Lung (tissue), 13 donors: ENCODE results near the gene WAS. TPM values are rescaled to one million over a fixed set of nuclear protein-coding genes. Genes with fewer than 3 reads are reported as not detected.

Source experiments
- ATAC-seq: fragments of 200-7000 bp; cut with Tn5 transposase; one replicate; pipeline ENCODE4 v1.9.1; 2020; ENCODE audit warnings: moderate number of reproducible peaks; ENCODE audit not compliant: insufficient read depth, low FRiP score
- DNase-seq, 3 donors: peaks; one replicate each; pipeline ENCODE4 v3.0.0-alpha.2; 2013 to 2017
- H3K27ac ChIP-seq, 2 donors: one replicate each; pipeline ENCODE4 v1.5.1; 2013; ENCODE audit warnings: mild to moderate bottlenecking in 2 of 2, moderate library complexity in 2 of 2, control low read depth in 1 of 2, inconsistent platforms in 1 of 2, low read depth in 1 of 2, low read length in 1 of 2
- H3K27me3 ChIP-seq, 3 donors: one replicate each; pipeline ENCODE4 v1.5.1; 2013; ENCODE audit warnings: low read length in 2 of 3; ENCODE audit not compliant: control insufficient read depth in 3 of 3, insufficient read depth in 3 of 3
- H3K36me3 ChIP-seq, 4 donors: one replicate each; pipeline ENCODE4 v1.5.1; 2013; ENCODE audit warnings: low read length in 4 of 4, mild to moderate bottlenecking in 1 of 4, moderate library complexity in 1 of 4; ENCODE audit not compliant: control insufficient read depth in 4 of 4, insufficient read depth in 4 of 4
- H3K4me1 ChIP-seq, 5 donors: one replicate each; pipeline ENCODE4 v1.5.1; 2013; ENCODE audit warnings: low read length in 5 of 5, mild to moderate bottlenecking in 2 of 5, moderate library complexity in 1 of 5; ENCODE audit not compliant: control insufficient read depth in 5 of 5, insufficient read depth in 5 of 5
- H3K4me3 ChIP-seq: one replicate; pipeline ENCODE4 v1.5.1; 2013; ENCODE audit warnings: mild to moderate bottlenecking, control low read depth, moderate library complexity
- H3K9ac ChIP-seq, 2 donors: one replicate each; pipeline ENCODE4 v1.5.1; 2013; ENCODE audit warnings: low read length in 2 of 2, control low read depth in 1 of 2; ENCODE audit not compliant: insufficient read depth in 1 of 2
- H3K9me3 ChIP-seq, 4 donors: one replicate each; pipeline ENCODE4 v1.5.1; 2013; ENCODE audit warnings: low read length in 3 of 4, mild to moderate bottlenecking in 1 of 4, moderate library complexity in 1 of 4; ENCODE audit not compliant: control insufficient read depth in 4 of 4, insufficient read depth in 3 of 4
- CTCF ChIP-seq: IDR thresholded peaks from 2 replicates; pipeline ENCODE4 v1.5.1; 2012; ENCODE audit warnings: mild to moderate bottlenecking; ENCODE audit errors: control extremely low read depth, extremely low read depth
- WGBS, 2 donors: extraction: QIAGEN DNeasy Blood & Tissue Kit; methylation state at CpG; one replicate each; pipeline ENCODE4 v1.1.7; 2013; 5-methylcytosine and 5-hydroxymethylcytosine counted together
- polyA plus RNA-seq, 2 donors: library from polyadenylated mRNA; stranded (reverse); fragments of 200-250 nt; gene quantifications; one replicate each; pipeline ENCODE4 v1.2.1, GENCODE V29; 2013
- small RNA-seq: library from RNA; depleted of rRNA; stranded (forward); fragments of <200 nt; gene quantifications from one replicate; pipeline ENCODE3, GENCODE V24; 2014; ENCODE audit warnings: low replicate concordance
- total RNA-seq, 2 donors: library from RNA; depleted of rRNA in 1 of 2; stranded (reverse); fragments of >200 nt in 1 of 2; gene quantifications; one replicate each; pipeline ENCODE4 v1.2.1, GENCODE V29; 2014 to 2021
- donor health status: control.
- donor health status: control.
- donor health status: Bipolar disorder and iron deficiency.
- donor health status: healthy.
- donor health status: DM: yes; HTN: yes; CAD: no.

WAS gene
- total and polyA plus RNA-seq, 4 donors: 8.1 to 61.5 (median 26.0) TPM

GRCh38 chrX:48737940-48738339 lies 54.3 kb downstream of the WAS start:
- Histone ChIP-seq H3K9me3 (peaks cover 0 to 6% (median 2%) of the 10 kb centered on the region in 4 donors), H3K4me3 (peak overlapping the region; percentile 30), H3K27me3 (no peaks in the 10 kb centered on the region), H3K9ac (peak overlapping the region in 1 of 2 donors; percentile 71), H3K27ac (peak overlapping the region; percentile 71 to 91), H3K36me3 (no peaks in the 10 kb centered on the region), H3K4me1 (peaks cover 0 to 8% (median 0%) of the 10 kb centered on the region in 5 donors)
- DNase-seq (no peak), ATAC-seq (no peak)
- TF ChIP-seq CTCF: no peak
- WGBS, 2 donors: 46 to 59% methylated on average over 7 of the region's 7 CpGs

Small RNA genes lying within 50 kb of the gene (small RNA-seq; reads per million reads assigned to genes)
- not detected for gene RNU6-1056P

Other genes with a start within 250 kb of the WAS start
- gene SLC38A5, start 213.5 kb upstream of the WAS start, total RNA-seq: 10 to 100 TPM; 15.2 to 65.3 TPM
- 10 to 100 TPM; 30.7 to 80.9 TPM for gene SLC38A5, start 213.5 kb upstream of the WAS start, polyA plus RNA-seq
- gene FTSJ1, start 207.6 kb upstream of the WAS start, total RNA-seq: 10 to 100 TPM; 18.2 to 45.8 TPM
- gene FTSJ1, start 207.6 kb upstream of the WAS start, polyA plus RNA-seq: 10 to 100 TPM; 43.7 to 48.3 TPM
- gene PORCN, start 174.8 kb upstream of the WAS start, total RNA-seq: 10 to 100 TPM in 1 of 2 donors, 1 to 10 TPM in 1; 3.3 to 12.8 TPM
- gene PORCN, start 174.8 kb upstream of the WAS start, polyA plus RNA-seq: 10 to 100 TPM; 11.6 to 12.0 TPM
- 100 to 1,000 TPM in 1 of 2 donors, 10 to 100 TPM in 1; 41.5 to 154 TPM for gene EBP, start 162.0 kb upstream of the WAS start, total RNA-seq
- gene EBP, start 162.0 kb upstream of the WAS start, polyA plus RNA-seq: 100 to 1,000 TPM; 162 to 254 TPM
- gene TBC1D25, start 144.1 kb upstream of the WAS start, total RNA-seq: 10 to 100 TPM in 1 of 2 donors, 1 to 10 TPM in 1; 8.2 to 15.2 TPM
- 10 to 100 TPM in 1 of 2 donors, 1 to 10 TPM in 1; 5.6 to 12.1 TPM for gene TBC1D25, start 144.1 kb upstream of the WAS start, polyA plus RNA-seq
- gene RBM3, start 109.3 kb upstream of the WAS start, total RNA-seq: 100 to 1,000 TPM; 117 to 346 TPM
- 100 to 1,000 TPM; 211 to 223 TPM for gene RBM3, start 109.3 kb upstream of the WAS start, polyA plus RNA-seq
- 100 to 1,000 TPM in 1 of 2 donors, 10 to 100 TPM in 1; 50.7 to 182 TPM for gene WDR13, start 86.3 kb upstream of the WAS start, total RNA-seq
- 100 to 1,000 TPM; 156 to 175 TPM for gene WDR13, start 86.3 kb upstream of the WAS start, polyA plus RNA-seq
- gene SUV39H1, start 12.9 kb downstream of the WAS start, total RNA-seq: 1 to 10 TPM; 2.4 to 6.8 TPM
- gene SUV39H1, start 12.9 kb downstream of the WAS start, polyA plus RNA-seq: 1 to 10 TPM; 3.9 to 4.4 TPM
- 1 to 10 TPM; 1.6 to 2.0 TPM for gene GLOD5, start 77.9 kb downstream of the WAS start, total RNA-seq
- 1 to 10 TPM; 1.7 to 5.1 TPM for gene GLOD5, start 77.9 kb downstream of the WAS start, polyA plus RNA-seq
- gene GATA1, start 102.8 kb downstream of the WAS start, total RNA-seq: 1 to 10 TPM in 1 of 2 donors, under 1 TPM in 1; 0.43 to 1.2 TPM
- 1 to 10 TPM in 1 of 2 donors, under 1 TPM in 1; 0.63 to 1.5 TPM for gene GATA1, start 102.8 kb downstream of the WAS start, polyA plus RNA-seq
- 10 to 100 TPM; 84.9 to 90.8 TPM for gene HDAC6, start 118.3 kb downstream of the WAS start, total RNA-seq
- gene HDAC6, start 118.3 kb downstream of the WAS start, polyA plus RNA-seq: 10 to 100 TPM; 39.7 to 72.0 TPM
- not detected for gene ERAS, start 142.7 kb downstream of the WAS start, total RNA-seq
- gene ERAS, start 142.7 kb downstream of the WAS start, polyA plus RNA-seq: under 1 TPM in 1 of 2 donors, not detected in 1; 0.24 TPM
- 10 to 100 TPM in 1 of 2 donors, 1 to 10 TPM in 1; 3.4 to 10.7 TPM for gene PCSK1N, start 151.8 kb downstream of the WAS start, total RNA-seq
- 1 to 10 TPM; 1.3 to 1.6 TPM for gene PCSK1N, start 151.8 kb downstream of the WAS start, polyA plus RNA-seq
- gene TIMM17B, start 214.0 kb downstream of the WAS start, total RNA-seq: 10 to 100 TPM; 21.0 to 51.5 TPM
- gene TIMM17B, start 214.0 kb downstream of the WAS start, polyA plus RNA-seq: 10 to 100 TPM; 67.4 to 73.4 TPM
- 10 to 100 TPM; 33.2 to 79.7 TPM for gene PQBP1, start 214.1 kb downstream of the WAS start, total RNA-seq
- 100 to 1,000 TPM in 1 of 2 donors, 10 to 100 TPM in 1; 68.2 to 146 TPM for gene PQBP1, start 214.1 kb downstream of the WAS start, polyA plus RNA-seq
- 10 to 100 TPM; 23.4 to 40.7 TPM for gene SLC35A2, start 227.8 kb downstream of the WAS start, total RNA-seq
- 10 to 100 TPM; 16.7 to 41.2 TPM for gene SLC35A2, start 227.8 kb downstream of the WAS start, polyA plus RNA-seq
- gene PIM2, start 235.2 kb downstream of the WAS start, total RNA-seq: 10 to 100 TPM; 21.7 to 36.5 TPM
- 10 to 100 TPM; 14.8 to 27.4 TPM for gene PIM2, start 235.2 kb downstream of the WAS start, polyA plus RNA-seq